ENCODE data around the gene CMBL. TPM values are rescaled to one million over a fixed set of nuclear protein-coding genes. Genes with fewer than 3 reads are reported as not detected.
A peak's percentile ranks its signal among the peaks of the same experiment; 100 is the strongest.
"Not testable (repeated sequence)": the region's sequence is repeated elsewhere in the genome, so short reads cannot be mapped to it uniquely, and the experiment has no call there.

Gene CMBL
- total and polyA plus RNA-seq, 2 donors, result 1.9 to 8.1 TPM

DNA sequence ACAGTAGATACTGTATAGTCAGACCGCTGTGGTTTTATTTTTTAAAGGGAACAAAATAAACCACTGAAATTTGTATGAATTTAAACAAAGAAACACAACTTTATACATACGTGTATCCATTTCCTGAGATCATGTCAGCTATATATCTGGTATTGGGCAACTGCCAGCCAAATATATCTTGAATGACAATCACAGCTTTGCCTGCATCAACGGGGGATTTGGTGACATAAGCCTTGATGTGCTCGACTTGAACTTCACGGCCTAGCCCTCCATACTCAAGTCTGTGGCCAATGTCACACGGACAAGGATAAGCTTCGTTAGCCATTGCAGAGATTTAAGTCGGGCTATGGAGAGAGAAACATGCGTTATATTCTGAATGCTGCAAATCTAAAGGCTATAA is 17.3 kb downstream of the CMBL start:
- Histone ChIP-seq H3K36me3 (ENCODE audit: control insufficient read depth in 2 of 2, insufficient read depth in 2 of 2, low read length in 1 of 2) (no peaks in the 10 kb centered on the region), H3K4me1 (ENCODE audit: control insufficient read depth in 2 of 2, insufficient read depth in 2 of 2, low read length in 2 of 2) (peaks cover 3 to 4% of the 10 kb centered on the region in 2 donors), H3K27ac (ENCODE audit: low read depth in 1 of 2, low read length in 1 of 2) (no peak overlapping the region), H3K4me3 (ENCODE audit: low read length in 2 of 2) (no peak overlapping the region), H3K9me3 (ENCODE audit: control insufficient read depth in 2 of 2, insufficient read depth in 1 of 2, low read length in 1 of 2) (no peaks in the 10 kb centered on the region), H3K27me3 (ENCODE audit: control insufficient read depth in 2 of 2, insufficient read depth in 1 of 2, low read length in 1 of 2) (no peaks in the 10 kb centered on the region)
- 94% methylated on average over 9 of the region's 9 CpGs for WGBS
- no peak for DNase-seq (ENCODE audit: low read depth in 6 of 9, low spot score in 9 of 9)

DNA sequence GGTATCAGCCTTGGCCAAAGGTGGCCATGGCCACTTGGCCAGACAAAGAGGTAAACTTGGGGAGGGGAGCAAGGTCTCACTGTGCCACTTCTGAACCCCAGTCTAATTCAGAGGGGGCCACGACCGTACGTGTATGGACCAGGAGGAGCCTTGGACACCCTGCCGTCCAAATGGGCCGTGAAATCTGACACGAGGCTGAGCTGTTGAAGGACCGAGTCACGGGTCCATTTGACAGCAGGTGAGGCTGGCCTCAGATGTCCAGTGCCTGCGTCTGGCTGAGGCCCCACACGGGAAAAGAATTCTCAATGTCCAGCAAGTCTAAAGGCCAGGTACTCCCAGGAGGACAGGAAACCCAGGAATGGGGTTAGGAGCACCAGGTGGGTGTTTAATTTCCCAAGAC is 17.7 kb downstream of the CMBL start:
- no peaks in the 10 kb centered on the region for H3K27me3 ChIP-seq (ENCODE audit: control insufficient read depth in 2 of 2, insufficient read depth in 1 of 2, low read length in 1 of 2)
- H3K27ac ChIP-seq (ENCODE audit: low read depth in 1 of 2, low read length in 1 of 2), result no peak overlapping the region
- 98% methylated on average over 10 of the region's 10 CpGs for WGBS
- no peak overlapping the region for H3K4me3 ChIP-seq (ENCODE audit: low read length in 2 of 2)
- no peaks in the 10 kb centered on the region for H3K36me3 ChIP-seq (ENCODE audit: control insufficient read depth in 2 of 2, insufficient read depth in 2 of 2, low read length in 1 of 2)
- no peak for DNase-seq (ENCODE audit: low read depth in 6 of 9, low spot score in 9 of 9)
- H3K4me1 ChIP-seq (ENCODE audit: control insufficient read depth in 2 of 2, insufficient read depth in 2 of 2, low read length in 2 of 2), result peaks cover 3 to 4% of the 10 kb centered on the region in 2 donors
- H3K9me3 ChIP-seq (ENCODE audit: control insufficient read depth in 2 of 2, insufficient read depth in 1 of 2, low read length in 1 of 2), result no peaks in the 10 kb centered on the region

DNA sequence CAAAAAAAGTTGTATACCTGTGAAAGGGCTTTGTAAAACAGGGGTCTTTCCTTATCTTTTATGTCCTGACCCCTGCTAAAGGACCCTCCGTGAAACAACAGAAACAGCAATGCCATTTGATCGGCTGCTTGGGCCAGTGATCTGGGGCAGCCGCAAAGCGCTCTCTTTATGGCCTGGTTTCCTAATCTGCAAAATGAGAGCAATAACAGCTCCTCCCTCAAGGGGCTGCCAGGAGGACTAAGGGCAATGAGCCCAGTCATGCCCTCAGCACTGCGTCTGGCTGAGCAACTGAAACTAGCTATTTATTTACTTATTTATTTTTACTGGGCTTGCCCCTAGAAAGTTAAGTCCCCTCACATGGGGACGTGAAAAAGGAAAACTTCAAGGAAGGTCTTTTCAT is 18.3 kb downstream of the CMBL start:
- Histone ChIP-seq H3K27ac (ENCODE audit: low read depth in 1 of 2, low read length in 1 of 2) (no peak overlapping the region), H3K36me3 (ENCODE audit: control insufficient read depth in 2 of 2, insufficient read depth in 2 of 2, low read length in 1 of 2) (no peaks in the 10 kb centered on the region), H3K4me1 (ENCODE audit: control insufficient read depth in 2 of 2, insufficient read depth in 2 of 2, low read length in 2 of 2) (peaks cover 3 to 4% of the 10 kb centered on the region in 2 donors), H3K9me3 (ENCODE audit: control insufficient read depth in 2 of 2, insufficient read depth in 1 of 2, low read length in 1 of 2) (no peaks in the 10 kb centered on the region), H3K4me3 (ENCODE audit: low read length in 2 of 2) (no peak overlapping the region), H3K27me3 (ENCODE audit: control insufficient read depth in 2 of 2, insufficient read depth in 1 of 2, low read length in 1 of 2) (no peaks in the 10 kb centered on the region)
- no peak for DNase-seq (ENCODE audit: low read depth in 6 of 9, low spot score in 9 of 9)
- 97% methylated on average over 6 of the region's 6 CpGs for WGBS

DNA sequence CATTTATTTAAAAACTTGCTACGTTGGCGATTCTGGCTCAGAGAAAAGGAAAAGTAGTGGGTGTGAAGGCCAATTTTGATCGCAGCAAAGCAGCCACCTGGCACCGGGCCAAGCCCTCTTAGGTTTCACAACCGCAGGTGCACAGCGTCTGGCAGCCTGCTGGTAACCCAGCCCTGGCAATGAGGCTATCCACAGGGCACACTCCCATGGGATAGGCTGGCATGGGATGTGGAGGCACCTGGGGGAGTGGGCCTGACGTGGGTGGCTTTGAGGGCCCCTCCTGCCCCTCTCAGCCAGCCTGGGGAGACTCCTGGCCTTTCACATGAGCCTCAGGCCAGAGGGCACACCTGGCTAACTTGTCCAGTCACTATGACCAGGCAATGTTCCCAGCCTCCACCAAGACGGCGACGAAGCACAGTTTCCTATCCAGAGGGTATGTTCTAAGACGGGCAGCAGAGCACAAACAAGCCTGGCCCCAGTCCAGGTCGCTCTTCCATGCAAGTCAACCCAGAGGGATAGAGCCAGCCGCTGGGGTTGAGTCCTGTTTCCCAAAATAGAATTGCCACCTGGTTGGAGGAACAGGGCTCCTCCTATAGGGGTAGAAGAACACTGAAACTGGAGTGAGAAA is 19.0 kb downstream of the CMBL start:
- peak in 1 of 9 donors; percentile 39 for DNase-seq (ENCODE audit: low read depth in 6 of 9, low spot score in 9 of 9)
- 45% methylated on average over 13 of the region's 13 CpGs for WGBS
- H3K9me3 ChIP-seq (ENCODE audit: control insufficient read depth in 2 of 2, insufficient read depth in 1 of 2, low read length in 1 of 2), result no peaks in the 10 kb centered on the region
- H3K27me3 ChIP-seq (ENCODE audit: control insufficient read depth in 2 of 2, insufficient read depth in 1 of 2, low read length in 1 of 2), result no peaks in the 10 kb centered on the region
- no peak overlapping the region for H3K4me3 ChIP-seq (ENCODE audit: low read length in 2 of 2)
- peaks cover 3 to 4% of the 10 kb centered on the region in 2 donors for H3K4me1 ChIP-seq (ENCODE audit: control insufficient read depth in 2 of 2, insufficient read depth in 2 of 2, low read length in 2 of 2)
- no peaks in the 10 kb centered on the region for H3K36me3 ChIP-seq (ENCODE audit: control insufficient read depth in 2 of 2, insufficient read depth in 2 of 2, low read length in 1 of 2)
- no peak overlapping the region for H3K27ac ChIP-seq (ENCODE audit: low read depth in 1 of 2, low read length in 1 of 2)

DNA sequence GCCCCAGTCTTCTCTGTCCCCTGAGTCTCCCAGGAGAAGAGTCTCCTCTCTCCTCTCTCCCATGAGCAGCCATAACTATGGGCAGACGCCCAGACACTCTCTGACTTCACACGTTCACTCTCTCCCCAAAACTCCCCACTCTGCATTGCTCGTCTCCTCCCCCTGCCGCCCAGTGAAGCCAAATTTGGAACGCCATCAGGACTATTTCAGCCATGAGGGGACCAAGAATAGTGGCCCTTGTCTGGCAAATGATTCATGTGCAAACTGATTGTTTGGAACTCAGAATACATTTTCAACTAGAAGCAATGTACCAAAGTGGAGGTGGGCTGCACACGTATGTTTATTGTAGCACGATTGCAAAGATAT is 20.9 kb downstream of the CMBL start:
- WGBS, result 97% methylated on average over 7 of the region's 7 CpGs
- no peaks in the 10 kb centered on the region for H3K27me3 ChIP-seq (ENCODE audit: control insufficient read depth in 2 of 2, insufficient read depth in 1 of 2, low read length in 1 of 2)
- no peaks in the 10 kb centered on the region for H3K9me3 ChIP-seq (ENCODE audit: control insufficient read depth in 2 of 2, insufficient read depth in 1 of 2, low read length in 1 of 2)
- no peak overlapping the region for H3K4me3 ChIP-seq (ENCODE audit: low read length in 2 of 2)
- peaks cover 3 to 4% of the 10 kb centered on the region in 2 donors for H3K4me1 ChIP-seq (ENCODE audit: control insufficient read depth in 2 of 2, insufficient read depth in 2 of 2, low read length in 2 of 2)
- no peaks in the 10 kb centered on the region for H3K36me3 ChIP-seq (ENCODE audit: control insufficient read depth in 2 of 2, insufficient read depth in 2 of 2, low read length in 1 of 2)
- DNase-seq (ENCODE audit: low read depth in 6 of 9, low spot score in 9 of 9), result no peak
- no peak overlapping the region for H3K27ac ChIP-seq (ENCODE audit: low read depth in 1 of 2, low read length in 1 of 2)

DNA sequence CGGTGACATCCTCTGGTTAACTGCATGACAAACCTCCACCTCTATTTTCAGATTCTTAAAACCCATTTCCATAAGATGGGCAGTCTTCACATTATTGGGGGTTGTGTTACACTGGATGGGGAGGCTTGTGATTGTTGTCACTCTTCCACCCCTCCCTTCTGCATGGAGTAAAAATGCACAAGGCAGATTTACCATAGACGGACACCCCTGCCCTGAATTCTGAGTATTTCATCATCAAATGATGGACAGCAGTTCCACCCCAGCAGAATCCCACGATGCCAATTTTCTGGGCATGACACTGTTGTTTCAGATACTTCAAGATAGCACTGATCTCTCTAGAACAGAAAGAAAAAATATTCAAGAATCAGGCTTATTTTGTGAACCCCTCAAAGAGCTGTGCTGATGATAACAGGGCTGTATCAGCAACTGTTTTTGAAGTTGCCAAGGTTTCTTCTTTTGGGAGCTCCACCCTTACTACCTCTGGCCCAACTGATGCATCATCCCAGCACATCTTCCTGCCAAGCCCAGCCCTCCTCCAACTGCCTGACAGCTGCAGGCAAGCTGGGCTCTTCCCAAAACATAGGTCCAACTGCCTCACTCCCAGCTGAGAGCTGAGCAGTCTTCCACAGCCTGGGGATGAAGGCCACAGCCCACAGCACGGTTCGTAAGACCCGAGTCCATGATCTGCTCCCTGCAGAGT is 21.4 kb downstream of the CMBL start:
- no peak for DNase-seq (ENCODE audit: low read depth in 6 of 9, low spot score in 9 of 9)
- no peaks in the 10 kb centered on the region for H3K36me3 ChIP-seq (ENCODE audit: control insufficient read depth in 2 of 2, insufficient read depth in 2 of 2, low read length in 1 of 2)
- no peaks in the 10 kb centered on the region for H3K27me3 ChIP-seq (ENCODE audit: control insufficient read depth in 2 of 2, insufficient read depth in 1 of 2, low read length in 1 of 2)
- no peak overlapping the region for H3K4me3 ChIP-seq (ENCODE audit: low read length in 2 of 2)
- H3K9me3 ChIP-seq (ENCODE audit: control insufficient read depth in 2 of 2, insufficient read depth in 1 of 2, low read length in 1 of 2), result no peaks in the 10 kb centered on the region
- 96% methylated on average over 6 of the region's 6 CpGs for WGBS
- H3K27ac ChIP-seq (ENCODE audit: low read depth in 1 of 2, low read length in 1 of 2), result no peak overlapping the region
- H3K4me1 ChIP-seq (ENCODE audit: control insufficient read depth in 2 of 2, insufficient read depth in 2 of 2, low read length in 2 of 2), result peaks cover 3 to 4% of the 10 kb centered on the region in 2 donors

DNA sequence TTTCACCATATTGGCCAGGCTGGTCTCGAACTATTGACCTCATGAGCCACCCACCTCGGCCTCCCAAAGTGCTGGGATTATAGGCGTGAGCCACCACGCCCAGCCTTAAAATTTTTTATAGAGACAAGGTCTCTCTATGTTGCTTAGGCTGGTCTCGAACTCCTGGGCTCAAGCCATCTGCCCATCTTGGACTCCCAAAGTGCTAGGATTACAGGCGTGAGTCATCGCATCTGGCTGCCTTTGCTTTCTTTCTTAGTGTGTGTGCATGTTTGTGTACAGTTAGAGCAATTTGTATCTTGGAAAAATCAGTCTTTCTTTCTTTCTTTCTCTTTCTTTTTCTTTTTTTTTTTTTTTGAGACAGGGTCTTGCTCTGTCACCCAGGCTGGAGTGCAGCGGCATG is 22.3 kb downstream of the CMBL start:
- WGBS, result 97% methylated on average over 8 of the region's 8 CpGs
- H3K4me3 ChIP-seq (ENCODE audit: low read length in 2 of 2); H3K9me3 ChIP-seq (ENCODE audit: control insufficient read depth in 2 of 2, insufficient read depth in 1 of 2, low read length in 1 of 2); H3K36me3 ChIP-seq (ENCODE audit: control insufficient read depth in 2 of 2, insufficient read depth in 2 of 2, low read length in 1 of 2); H3K27ac ChIP-seq (ENCODE audit: low read depth in 1 of 2, low read length in 1 of 2); H3K4me1 ChIP-seq (ENCODE audit: control insufficient read depth in 2 of 2, insufficient read depth in 2 of 2, low read length in 2 of 2); H3K27me3 ChIP-seq (ENCODE audit: control insufficient read depth in 2 of 2, insufficient read depth in 1 of 2, low read length in 1 of 2); DNase-seq (ENCODE audit: low read depth in 6 of 9, low spot score in 9 of 9): not testable (repeated sequence)

DNA sequence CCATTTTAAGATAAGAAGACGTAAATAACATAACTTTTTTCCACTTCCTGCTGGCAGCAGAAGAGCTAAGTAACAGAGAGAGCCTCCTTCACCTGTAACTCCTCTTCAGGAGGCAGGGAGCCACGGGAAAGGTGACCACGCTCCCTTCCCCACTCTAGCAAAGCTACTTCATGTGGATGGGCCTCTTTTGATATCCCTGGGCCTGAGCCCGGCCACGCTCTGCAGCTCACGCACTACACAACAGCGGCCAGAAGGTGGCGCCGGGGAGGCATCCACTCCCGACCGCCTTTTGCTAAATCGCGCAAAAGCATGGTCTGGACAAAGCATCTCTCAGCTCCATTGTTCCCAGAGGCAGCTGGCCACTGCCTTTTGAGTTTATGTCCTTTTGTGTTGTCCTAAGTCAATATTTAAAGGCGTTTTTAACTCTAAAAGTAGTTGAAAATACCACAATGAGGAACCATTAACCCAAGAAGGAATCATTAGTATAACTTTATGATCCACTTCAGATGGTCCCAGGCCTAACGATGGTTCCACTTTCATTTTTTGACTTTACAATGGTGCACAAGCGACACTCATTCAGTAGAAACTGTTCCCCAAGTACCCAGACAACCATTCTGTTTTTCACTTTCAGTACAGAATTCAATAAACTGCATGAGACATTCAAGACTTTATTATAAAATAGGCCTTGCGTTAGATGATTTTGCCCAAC is 23.6 kb downstream of the CMBL start:
- no peaks in the 10 kb centered on the region for H3K27me3 ChIP-seq (ENCODE audit: control insufficient read depth in 2 of 2, insufficient read depth in 1 of 2, low read length in 1 of 2)
- H3K4me3 ChIP-seq (ENCODE audit: low read length in 2 of 2), result no peak overlapping the region
- WGBS, result 31% methylated on average over 17 of the region's 17 CpGs

More for the DNA sequence above, 23.6 kb downstream of the CMBL start:
- peak in 8 of 9 donors; percentile 32 to 74 (median 57) for DNase-seq (ENCODE audit: low read depth in 6 of 9, low spot score in 9 of 9)
- Histone ChIP-seq H3K4me1 (ENCODE audit: control insufficient read depth in 2 of 2, insufficient read depth in 2 of 2, low read length in 2 of 2) (peaks cover 3 to 4% of the 10 kb centered on the region in 2 donors), H3K27ac (ENCODE audit: low read depth in 1 of 2, low read length in 1 of 2) (no peak overlapping the region), H3K9me3 (ENCODE audit: control insufficient read depth in 2 of 2, insufficient read depth in 1 of 2, low read length in 1 of 2) (no peaks in the 10 kb centered on the region), H3K36me3 (ENCODE audit: control insufficient read depth in 2 of 2, insufficient read depth in 2 of 2, low read length in 1 of 2) (no peaks in the 10 kb centered on the region)

Measured in thymus (tissue), 11 donors.